Esophagus squamous epithelium (tissue), 4 donors: ENCODE results near the gene CKS2.

ENCODE experiments used
- POLR2A ChIP-seq, 4 donors: fragments of 450-650 bp; IDR thresholded peaks; one replicate each; pipeline ENCODE4 v1.6.1; 2017; ENCODE audit warnings: antibody characterized with exemption in 4 of 4, mild to moderate bottlenecking in 4 of 4, moderate library complexity in 3 of 4
- TF ChIP-seq, protein P1 (sequence below), 6 experiments: fragments of 450-650 bp in 4 of 6; fragments of 200-600 bp in 2 of 6; sonication (generic) in 2 of 6; IDR thresholded peaks; one replicate each; pipeline ENCODE4 v1.5.1; 2016 to 2019; ENCODE audit warnings: antibody characterized with exemption in 6 of 6, mild to moderate bottlenecking in 4 of 6, moderate library complexity in 4 of 6

GRCh38 chr9:89325733-89326132, 14.7 kb downstream of the CKS2 start:
- TF ChIP-seq, protein P1, sequence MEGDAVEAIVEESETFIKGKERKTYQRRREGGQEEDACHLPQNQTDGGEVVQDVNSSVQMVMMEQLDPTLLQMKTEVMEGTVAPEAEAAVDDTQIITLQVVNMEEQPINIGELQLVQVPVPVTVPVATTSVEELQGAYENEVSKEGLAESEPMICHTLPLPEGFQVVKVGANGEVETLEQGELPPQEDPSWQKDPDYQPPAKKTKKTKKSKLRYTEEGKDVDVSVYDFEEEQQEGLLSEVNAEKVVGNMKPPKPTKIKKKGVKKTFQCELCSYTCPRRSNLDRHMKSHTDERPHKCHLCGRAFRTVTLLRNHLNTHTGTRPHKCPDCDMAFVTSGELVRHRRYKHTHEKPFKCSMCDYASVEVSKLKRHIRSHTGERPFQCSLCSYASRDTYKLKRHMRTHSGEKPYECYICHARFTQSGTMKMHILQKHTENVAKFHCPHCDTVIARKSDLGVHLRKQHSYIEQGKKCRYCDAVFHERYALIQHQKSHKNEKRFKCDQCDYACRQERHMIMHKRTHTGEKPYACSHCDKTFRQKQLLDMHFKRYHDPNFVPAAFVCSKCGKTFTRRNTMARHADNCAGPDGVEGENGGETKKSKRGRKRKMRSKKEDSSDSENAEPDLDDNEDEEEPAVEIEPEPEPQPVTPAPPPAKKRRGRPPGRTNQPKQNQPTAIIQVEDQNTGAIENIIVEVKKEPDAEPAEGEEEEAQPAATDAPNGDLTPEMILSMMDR (IDR thresholded peaks at IDR 0.05), result no peak
- TF ChIP-seq POLR2A (IDR thresholded peaks at IDR 0.05), result no peak
